H9 (cell line): ENCODE data around the gene PGGHG. TPM values are rescaled to one million over a fixed set of nuclear protein-coding genes. Genes with fewer than 3 reads are reported as not detected.

Experiments used
- DNase-seq: peaks from one replicate; pipeline ENCODE4 v3.0.0-alpha.2; 2017
- H2AFZ ChIP-seq: one replicate; pipeline ENCODE4 v1.6.1; 2013; ENCODE audit warnings: mild to moderate bottlenecking, low read length, control low read depth, moderate library complexity
- H2AK5ac ChIP-seq: 2 replicates; pipeline ENCODE4 v1.6.1; 2013; ENCODE audit warnings: low read length, control low read depth, mixed read lengths; ENCODE audit not compliant: insufficient read length
- H2BK120ac ChIP-seq: one replicate; pipeline ENCODE4 v1.6.1; 2013; ENCODE audit warnings: low read depth, mild to moderate bottlenecking, low read length, control low read depth, inconsistent platforms; ENCODE audit not compliant: poor library complexity, severe bottlenecking
- H2BK12ac ChIP-seq: 2 replicates; pipeline ENCODE4 v1.6.1; 2013; ENCODE audit warnings: low read length, control low read depth, mixed read lengths, low read depth; ENCODE audit not compliant: insufficient read length
- H2BK15ac ChIP-seq: 2 replicates; pipeline ENCODE4 v1.6.1; 2013; ENCODE audit warnings: low read depth, low read length, control low read depth
- H2BK20ac ChIP-seq: one replicate; pipeline ENCODE4 v1.6.1; 2013; ENCODE audit warnings: low read depth, mild to moderate bottlenecking, low read length, control low read depth, inconsistent platforms; ENCODE audit not compliant: poor library complexity, severe bottlenecking
- H2BK5ac ChIP-seq: 2 replicates; pipeline ENCODE4 v1.6.1; 2013; ENCODE audit warnings: low read length, control low read depth, mixed read lengths; ENCODE audit not compliant: insufficient read length
- H3K14ac ChIP-seq: 2 replicates; pipeline ENCODE4 v1.6.1; 2013; ENCODE audit warnings: low read length, control low read depth; ENCODE audit not compliant: insufficient read depth
- H3K18ac ChIP-seq: 2 replicates; pipeline ENCODE4 v1.6.1; 2013; ENCODE audit warnings: low read depth, mild to moderate bottlenecking, mixed read lengths, low read length, control low read depth; ENCODE audit not compliant: insufficient read length
- H3K23ac ChIP-seq: 2 replicates; pipeline ENCODE4 v1.6.1; 2013; ENCODE audit warnings: low read length, control low read depth, mixed read lengths, low read depth; ENCODE audit not compliant: insufficient read length
- H3K23me2 ChIP-seq: 2 replicates; pipeline ENCODE4 v1.6.1; 2013; ENCODE audit warnings: low read depth, mild to moderate bottlenecking, mixed read lengths, low read length, control low read depth; ENCODE audit not compliant: insufficient read length, poor library complexity, severe bottlenecking
- H3K27ac ChIP-seq: 2 replicates; pipeline ENCODE4 v1.5.1; 2013; ENCODE audit warnings: low read length, control low read depth, mixed read lengths, low read depth; ENCODE audit not compliant: insufficient read length
- H3K27me3 ChIP-seq: 2 replicates; pipeline ENCODE4 v1.6.1; 2013; ENCODE audit warnings: low read length, control low read depth, inconsistent platforms; ENCODE audit not compliant: insufficient read depth
- H3K4ac ChIP-seq: 2 replicates; pipeline ENCODE4 v1.6.1; 2013; ENCODE audit warnings: low read depth, mild to moderate bottlenecking, control low read depth, inconsistent platforms, low read length, moderate library complexity
- H3K4me1 ChIP-seq: 2 replicates; pipeline ENCODE4 v1.6.1; 2013; ENCODE audit warnings: low read length, control low read depth, inconsistent platforms; ENCODE audit not compliant: insufficient read depth
- H3K4me2 ChIP-seq: 2 replicates; pipeline ENCODE4 v1.6.1; 2013; ENCODE audit warnings: low read length, control low read depth, mixed read lengths; ENCODE audit not compliant: insufficient read length, insufficient read depth
- H3K56ac ChIP-seq: 2 replicates; pipeline ENCODE4 v1.6.1; 2013; ENCODE audit warnings: low read depth, mild to moderate bottlenecking, mixed read lengths, low read length, control low read depth; ENCODE audit not compliant: insufficient read length
- H3K79me1 ChIP-seq: 2 replicates; pipeline ENCODE4 v1.6.1; 2013; ENCODE audit warnings: low read depth, mild to moderate bottlenecking, moderate library complexity, low read length, control low read depth, inconsistent platforms; ENCODE audit not compliant: insufficient read depth, poor library complexity, severe bottlenecking
- H3K79me2 ChIP-seq: 2 replicates; pipeline ENCODE4 v1.6.1; 2013; ENCODE audit warnings: low read length, control low read depth, inconsistent platforms; ENCODE audit not compliant: insufficient read depth
- H3K9ac ChIP-seq: 2 replicates; pipeline ENCODE4 v1.6.1; 2013; ENCODE audit warnings: low read length, control low read depth, mixed read lengths; ENCODE audit not compliant: insufficient read length; ENCODE audit errors: extremely low read depth
- H3K9me3 ChIP-seq: one replicate; pipeline ENCODE4 v1.6.1; 2013; ENCODE audit warnings: low read depth, low read length, inconsistent platforms; ENCODE audit not compliant: control insufficient read depth
- H3T11ph ChIP-seq: one replicate; pipeline ENCODE4 v1.6.1; 2013; ENCODE audit warnings: mild to moderate bottlenecking, low read length, control low read depth, inconsistent platforms
- H4K20me1 ChIP-seq: one replicate; pipeline ENCODE4 v1.6.1; 2013; ENCODE audit not compliant: control insufficient read depth, insufficient read length, insufficient read depth
- H4K5ac ChIP-seq: 2 replicates; pipeline ENCODE4 v1.6.1; 2013; ENCODE audit warnings: low read depth, mild to moderate bottlenecking, mixed read lengths, low read length, control low read depth; ENCODE audit not compliant: insufficient read length
- H4K8ac ChIP-seq: replicated peaks from 2 replicates; pipeline ENCODE4 v1.6.1; 2013; ENCODE audit warnings: low read length, control low read depth, mixed read lengths, low read depth; ENCODE audit not compliant: insufficient read length
- H4K91ac ChIP-seq: 2 replicates; pipeline ENCODE4 v1.6.1; 2013; ENCODE audit warnings: low read depth, mild to moderate bottlenecking, moderate library complexity, mixed read lengths, low read length, control low read depth; ENCODE audit not compliant: insufficient read length
- H3K27ac Mint-ChIP-seq, 3 experiments: 2 replicates in 2 of 3; 3 replicates in 1 of 3; pipeline ENCODE4 v1.8.0; 2020 to 2021; ENCODE audit warnings: mixed read lengths in 3 of 3, mild to moderate bottlenecking in 1 of 3, moderate library complexity in 1 of 3
- H3K27me3 Mint-ChIP-seq: 2 replicates; pipeline ENCODE4 v1.8.0; 2021; ENCODE audit warnings: low read depth, mild to moderate bottlenecking, moderate library complexity, mixed read lengths
- H3K36me3 Mint-ChIP-seq, 3 experiments: 2 replicates in 2 of 3; 3 replicates in 1 of 3; pipeline ENCODE4 v1.8.0; 2020 to 2021; ENCODE audit warnings: low read depth in 3 of 3, mixed read lengths in 3 of 3; ENCODE audit not compliant: insufficient read depth in 1 of 3
- H3K4me1 Mint-ChIP-seq, 2 experiments: 2 replicates each; pipeline ENCODE4 v1.8.0; 2020; ENCODE audit warnings: mixed read lengths in 2 of 2
- H3K4me3 Mint-ChIP-seq, 2 experiments: 2 replicates in 1 of 2; 3 replicates in 1 of 2; pipeline ENCODE4 v1.8.0; 2020 to 2021; ENCODE audit warnings: mild to moderate bottlenecking in 2 of 2, mixed read lengths in 2 of 2, moderate library complexity in 1 of 2
- H3K9me3 Mint-ChIP-seq, 2 experiments: 2 replicates in 1 of 2; 3 replicates in 1 of 2; pipeline ENCODE4 v1.8.0; 2020; ENCODE audit warnings: mild to moderate bottlenecking in 2 of 2, mixed read lengths in 2 of 2, moderate library complexity in 1 of 2
- CTCF ChIP-seq: fragments of 200-600 bp; sonication (generic); conservative IDR thresholded peaks from 3 replicates; pipeline ENCODE4 v1.8.0; 2021; ENCODE audit warnings: antibody characterized with exemption, mild to moderate bottlenecking
- WGBS: extraction: QIAGEN DNeasy Blood & Tissue Kit; methylation state at CpG from one replicate; pipeline ENCODE4 v1.1.7; 2013; ENCODE audit warnings: missing lambda C conversion rate, low lambda C conversion rate, mixed read lengths; ENCODE audit not compliant: insufficient read length; ENCODE audit errors: extremely low coverage; 5-methylcytosine and 5-hydroxymethylcytosine counted together
- total RNA-seq: library from RNA; stranded (reverse); gene quantifications from 2 replicates; pipeline ENCODE4 v1.2.1, GENCODE V29; 2021

The PGGHG gene
- total RNA-seq, 1 experiment from 2014 or later, result 58.3 TPM

DNA sequence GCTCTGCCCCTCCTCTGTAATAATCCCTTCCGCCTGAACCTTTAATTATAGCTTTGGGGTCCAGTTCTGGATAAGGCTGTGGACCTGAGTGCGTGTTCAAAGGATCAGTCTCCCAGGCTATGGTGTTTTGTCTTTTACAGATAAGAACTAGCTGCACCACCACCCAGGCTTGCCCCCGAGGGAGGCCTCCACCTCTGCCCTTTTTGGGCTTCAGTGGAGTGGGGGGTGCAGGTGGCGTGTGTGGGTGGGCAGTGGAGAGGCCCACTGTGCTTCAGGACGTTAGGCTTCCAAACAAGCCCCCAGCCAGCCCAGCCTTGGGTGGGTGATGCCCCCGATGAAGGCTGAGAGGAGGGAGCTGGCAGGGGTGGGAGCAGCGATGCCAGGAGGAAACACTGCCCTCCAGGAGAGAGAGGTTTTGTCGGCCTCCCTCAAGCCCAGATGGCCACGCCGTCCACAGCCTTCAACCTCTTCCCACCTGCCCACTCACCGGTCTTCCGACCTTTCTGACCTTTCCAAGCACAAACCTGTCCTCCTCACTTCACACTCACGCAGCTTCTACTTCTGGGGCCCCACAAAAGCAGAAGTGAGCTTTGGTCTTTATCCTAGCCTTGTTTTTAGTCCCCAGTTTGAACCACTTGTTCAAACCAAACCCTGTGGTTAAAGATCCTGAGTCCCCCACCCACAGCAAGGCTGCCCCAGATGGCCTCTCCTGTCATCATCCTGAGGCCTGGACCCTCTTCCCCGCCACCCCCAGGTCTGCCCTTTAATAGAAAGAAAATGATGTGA, 31.8 kb upstream of the PGGHG start:
- no CpG with 5 or more reads among the region's 14 CpGs for WGBS
- no peak overlapping the region for H3K27ac Mint-ChIP-seq
- Histone ChIP-seq H3T11ph (no peak overlapping the region), H3K79me1 (no peaks in the 10 kb centered on the region), H2AK5ac (no peak overlapping the region), H3K9ac (no peak overlapping the region), H3K14ac (no peak overlapping the region), H2BK15ac (no peak overlapping the region), H4K91ac (no peak overlapping the region), H3K9me3 (no peaks in the 10 kb centered on the region), H2AFZ (no peak overlapping the region), H3K4ac (no peak overlapping the region), H3K27me3 (no peaks in the 10 kb centered on the region), H3K79me2 (no peaks in the 10 kb centered on the region), H2BK120ac (no peak overlapping the region), H4K5ac (no peak overlapping the region), H3K27ac (no peak overlapping the region), H3K56ac (no peak overlapping the region), H2BK20ac (no peak overlapping the region), H3K23ac (no peak overlapping the region), H3K4me2 (no peak overlapping the region), H4K8ac (no peak overlapping the region), H4K20me1 (no peaks in the 10 kb centered on the region), H3K18ac (no peak overlapping the region), H3K23me2 (no peaks in the 10 kb centered on the region), H2BK12ac (no peak overlapping the region), H3K4me1 (no peaks in the 10 kb centered on the region), H2BK5ac (no peak overlapping the region)
- no peak for TF ChIP-seq CTCF
- peaks cover 4% of the 10 kb centered on the region for H3K27me3 Mint-ChIP-seq
- H3K4me3 Mint-ChIP-seq, result no peak overlapping the region
- H3K4me1 Mint-ChIP-seq, result no peaks in the 10 kb centered on the region
- H3K36me3 Mint-ChIP-seq, result peaks cover 12 to 19% (median 18%) of the 10 kb centered on the region in 3 experiments; a peak in 6 of 7 replicates
- H3K9me3 Mint-ChIP-seq, result peaks cover 10 to 11% of the 10 kb centered on the region in 2 experiments
- DNase-seq, result no peak
